Stimulated activated CD8-positive, alpha-beta memory T cell treated with anti-CD3 and anti-CD28 coated beads, Interleukin-12 subunit alpha, Interleukin-12 subunit beta, amount 100 ng/mL, for 24 hours (primary cell): Measurements from ENCODE around the gene CEP250.
"Not testable (repeated sequence)": the region's sequence is repeated elsewhere in the genome, so short reads cannot be mapped to it uniquely, and the experiment has no call there.

Experiments
- DNase-seq: peaks from one replicate; pipeline ENCODE4 v3.0.0-alpha.2; 2020; ENCODE audit errors: extremely low read depth

Gene CEP250

GRCh38 chr20:35497320-35497719 lies 41.9 kb downstream of the CEP250 start:
- DNase-seq = no peak

DNA sequence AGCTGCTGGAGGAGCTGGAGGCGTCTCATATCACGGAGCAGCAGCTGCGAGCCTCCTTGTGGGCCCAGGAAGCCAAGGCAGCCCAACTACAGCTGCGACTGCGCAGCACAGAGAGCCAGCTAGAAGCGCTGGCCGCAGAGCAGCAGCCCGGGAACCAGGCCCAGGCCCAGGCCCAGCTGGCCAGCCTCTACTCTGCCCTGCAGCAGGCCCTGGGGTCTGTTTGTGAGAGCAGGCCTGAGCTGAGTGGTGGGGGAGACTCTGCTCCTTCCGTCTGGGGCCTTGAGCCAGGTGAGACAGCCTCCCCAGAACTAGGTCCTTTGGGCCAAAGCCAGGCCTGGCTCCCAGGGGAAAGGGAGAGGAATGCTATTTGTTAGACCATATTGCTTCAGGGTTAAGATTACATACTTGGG lies 42.4 kb downstream of the CEP250 start:
- no peak for DNase-seq

- DNase-seq = no peak
These were observed 43.9 kb downstream of the CEP250 start for GRCh38 chr20:35499271-35499670.

GRCh38 chr20:35502352-35502751 lies 47.0 kb downstream of the CEP250 start:
- DNase-seq = no peak

GRCh38 chr20:35503281-35503680 lies 47.9 kb downstream of the CEP250 start:
- DNase-seq = no peak

GRCh38 chr20:35503841-35504561 lies 48.6 kb downstream of the CEP250 start:
- DNase-seq = no peak

DNA sequence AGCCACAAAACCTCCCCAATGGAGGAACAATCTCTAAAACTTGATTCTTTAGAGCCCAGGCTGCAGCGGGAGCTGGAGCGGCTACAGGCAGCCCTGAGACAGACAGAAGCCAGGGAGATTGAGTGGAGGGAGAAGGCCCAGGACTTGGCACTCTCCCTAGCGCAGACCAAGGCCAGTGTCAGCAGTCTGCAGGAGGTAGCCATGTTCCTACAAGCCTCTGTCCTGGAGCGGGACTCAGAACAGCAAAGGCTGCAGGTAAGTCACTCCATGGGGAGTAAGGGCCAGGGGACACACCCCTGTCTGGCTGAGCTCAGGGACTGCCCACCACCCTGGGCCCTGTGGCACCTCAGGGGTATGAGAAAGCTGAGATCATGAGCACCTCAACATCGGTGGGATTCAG lies 49.4 kb downstream of the CEP250 start:
- DNase-seq = no peak

GRCh38 chr20:35506179-35506578 lies 50.8 kb downstream of the CEP250 start:
- DNase-seq = no peak

DNA sequence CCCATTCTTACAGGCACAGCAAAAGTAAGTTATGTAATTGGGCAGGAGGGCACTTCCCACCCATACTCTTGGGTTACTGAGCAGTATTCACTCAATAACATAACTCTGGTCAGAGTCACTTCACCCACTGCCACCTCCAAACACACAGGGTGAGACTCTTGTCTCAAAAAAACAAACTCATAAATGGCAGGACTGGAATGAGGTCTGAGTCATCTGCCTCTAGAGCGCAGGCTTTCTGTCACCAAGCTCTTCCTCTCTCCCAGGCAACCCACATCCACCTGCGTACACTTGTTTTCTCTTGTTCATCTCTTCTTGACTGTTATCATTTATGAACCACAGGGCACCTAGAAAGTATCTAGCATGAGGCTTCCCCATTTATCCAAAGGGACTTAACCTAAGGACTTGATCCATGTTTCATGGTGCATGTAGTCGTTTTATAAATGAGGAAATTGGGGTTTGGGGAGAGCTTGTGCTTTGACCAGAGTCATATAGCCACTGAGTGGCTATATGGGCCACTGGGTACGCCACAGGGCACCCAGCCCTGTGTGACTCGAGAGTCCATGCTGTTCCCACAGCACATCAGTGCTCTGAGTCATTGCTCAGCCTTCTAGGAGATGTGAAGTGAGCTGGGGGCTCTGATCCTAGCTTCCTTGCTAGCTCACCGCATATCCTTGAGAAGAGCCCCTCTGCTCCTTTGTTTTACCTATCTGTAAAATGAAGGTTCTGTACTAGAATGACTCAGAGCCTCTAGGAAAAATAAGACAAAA lies 51.7 kb downstream of the CEP250 start:
- no peak for DNase-seq

GRCh38 chr20:35508493-35509218 lies 53.3 kb downstream of the CEP250 start:
- no peak for DNase-seq

DNA sequence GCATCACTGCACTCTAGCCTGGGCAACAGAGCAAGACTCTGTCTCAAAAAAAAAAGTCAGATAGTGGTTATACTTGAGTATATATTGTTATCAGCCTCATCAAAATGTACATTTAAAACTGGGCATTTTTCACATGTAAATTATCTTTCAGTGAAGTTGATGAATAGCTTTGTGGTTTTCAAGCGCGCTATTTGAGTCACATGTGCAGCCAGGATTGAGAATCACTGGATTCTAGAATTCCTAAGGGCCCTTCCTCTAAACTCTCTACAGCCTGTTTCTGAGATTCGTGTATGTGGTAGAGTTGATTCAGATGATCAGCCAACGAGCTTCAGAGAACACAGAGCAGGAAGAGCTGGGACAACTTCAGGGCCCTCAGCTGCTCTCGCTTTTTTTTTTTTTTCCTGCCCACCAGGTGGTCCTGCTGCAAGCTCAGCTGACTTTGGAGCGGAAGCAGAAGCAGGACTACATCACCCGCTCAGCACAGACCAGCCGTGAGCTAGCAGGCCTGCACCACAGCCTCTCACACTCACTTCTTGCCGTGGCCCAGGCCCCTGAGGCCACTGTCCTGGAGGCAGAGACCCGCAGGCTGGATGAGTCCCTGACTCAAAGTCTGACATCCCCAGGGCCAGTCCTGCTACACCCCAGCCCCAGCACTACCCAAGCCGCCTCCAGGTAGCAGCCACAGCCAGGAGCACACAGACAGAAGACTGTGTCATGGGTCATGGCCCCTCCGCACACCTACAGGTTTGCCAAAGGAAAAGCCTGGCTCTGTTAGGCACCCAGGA lies 55.7 kb downstream of the CEP250 start:
- DNase-seq = no peak

DNA sequence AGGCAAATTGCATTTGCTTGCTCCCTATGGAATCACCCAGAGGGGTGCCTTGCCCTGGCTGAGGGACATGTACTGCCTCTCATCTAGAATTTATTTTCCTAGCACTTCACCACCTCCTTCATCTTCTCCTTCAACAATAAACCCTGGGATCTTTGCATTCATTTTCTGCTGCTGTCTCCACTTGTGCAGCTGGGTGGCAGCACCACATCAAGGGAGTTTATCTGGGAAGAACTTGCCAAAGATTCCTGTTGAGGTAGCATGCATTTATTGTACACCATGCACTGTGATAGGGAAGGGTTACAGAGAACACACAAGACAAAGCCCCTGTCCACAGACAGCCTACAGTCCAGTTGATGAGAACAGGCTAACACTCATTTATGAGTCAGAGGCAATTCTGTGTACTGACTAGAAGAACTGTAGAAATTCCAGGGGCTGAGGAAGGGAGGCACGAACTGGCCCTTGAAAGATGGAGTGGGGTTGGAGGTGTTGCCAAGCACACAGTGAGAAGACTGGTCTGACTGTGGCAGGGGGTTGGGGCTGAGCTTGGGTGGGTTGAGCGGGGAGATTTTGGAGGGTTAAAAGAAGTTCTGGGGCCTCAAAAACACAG lies 56.5 kb downstream of the CEP250 start:
- DNase-seq = no peak

DNA sequence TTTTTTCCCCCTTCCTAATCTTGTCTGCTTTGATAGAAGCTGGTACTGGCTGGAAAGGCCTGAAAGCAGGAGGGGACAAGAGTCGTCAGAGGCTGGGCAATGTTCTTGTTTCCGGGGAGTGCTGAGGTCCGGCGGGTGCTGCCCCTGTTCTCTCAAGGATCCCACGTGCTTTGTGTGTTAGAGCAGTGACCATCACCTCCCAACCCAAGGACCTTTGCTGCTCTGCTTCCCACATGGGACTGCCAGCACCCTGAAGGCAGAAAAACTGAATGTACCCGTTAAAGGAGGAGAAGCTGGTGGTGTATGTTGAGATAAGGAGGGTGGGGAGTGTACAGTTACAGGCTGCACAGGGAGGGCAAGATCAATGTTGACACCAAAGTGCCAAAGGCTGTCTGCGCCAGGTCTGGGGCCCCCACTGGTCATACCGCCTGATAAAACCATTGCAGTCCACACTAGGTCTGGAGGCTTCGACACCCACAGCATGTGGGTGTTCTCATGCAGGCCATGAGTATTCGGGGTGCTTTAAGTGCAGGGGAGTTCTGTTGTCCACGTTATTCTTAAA lies 59.1 kb downstream of the CEP250 start:
- no peak for DNase-seq

GRCh38 chr20:35515341-35515740 lies 59.9 kb downstream of the CEP250 start:
- no peak for DNase-seq

DNA sequence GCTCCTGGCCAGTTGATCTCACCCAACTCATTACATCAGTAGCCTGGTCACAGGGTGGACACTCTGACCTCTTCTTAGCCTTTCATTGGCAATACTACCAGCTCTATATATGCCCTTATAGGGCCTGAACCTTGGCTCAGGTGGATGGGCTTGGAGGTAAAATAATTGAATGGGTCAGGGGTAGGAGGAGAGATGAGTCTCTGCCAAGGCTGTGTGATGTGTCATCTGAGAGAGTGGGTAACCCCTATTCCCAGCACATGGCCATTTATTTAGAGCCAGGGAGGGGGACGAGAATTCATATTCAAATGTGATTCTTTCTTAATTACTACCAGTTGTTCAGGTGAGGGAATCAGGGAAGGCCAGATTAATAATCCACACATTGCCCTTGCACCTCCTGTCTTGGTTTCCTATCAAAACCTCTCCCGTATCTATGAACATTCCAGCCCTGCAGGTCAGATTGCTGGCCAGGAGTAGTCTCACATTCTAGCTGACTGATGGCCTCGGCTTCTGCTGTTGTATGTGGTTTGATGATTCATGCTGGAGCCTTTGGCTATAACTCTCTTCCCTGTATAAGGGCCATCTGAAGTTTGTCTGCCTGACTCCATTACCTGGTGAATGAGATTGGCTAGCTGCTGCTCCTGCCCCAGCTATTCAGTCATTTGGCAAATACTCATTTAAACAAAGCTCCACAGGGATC lies 60.7 kb downstream of the CEP250 start:
- no peak for DNase-seq

GRCh38 chr20:35517125-35517524 lies 61.7 kb downstream of the CEP250 start:
- no peak for DNase-seq

- not testable (repeated sequence) for DNase-seq
These were observed 62.4 kb downstream of the CEP250 start for GRCh38 chr20:35517767-35518166.

GRCh38 chr20:35518955-35519354 lies 63.6 kb downstream of the CEP250 start:
- no peak for DNase-seq

- no peak for DNase-seq
These were observed 68.0 kb downstream of the CEP250 start for GRCh38 chr20:35523298-35523888.

DNA sequence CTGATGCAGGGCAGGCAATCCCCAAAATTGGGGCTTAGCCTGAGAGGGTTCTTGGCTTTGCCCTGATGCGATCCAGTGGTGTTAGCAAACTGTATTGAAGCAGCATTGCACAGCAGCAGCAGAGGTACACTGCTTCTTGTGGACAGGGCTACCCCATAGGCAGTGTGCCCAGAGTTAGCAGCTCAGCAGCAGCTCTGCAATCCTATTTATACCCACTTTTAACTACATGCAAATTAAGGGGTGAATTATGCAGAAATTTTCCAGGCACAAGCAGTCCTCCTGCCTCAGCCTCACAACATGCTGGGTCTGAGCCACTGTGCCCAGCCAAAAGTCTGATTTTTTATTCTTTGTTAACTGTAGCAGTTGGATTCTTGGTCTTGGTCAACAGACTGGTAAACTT lies 70.2 kb downstream of the CEP250 start:
- DNase-seq = no peak
